Sigmoid colon (tissue), 4 donors: Measurements from ENCODE around the gene PRKCA.

Source experiments
- CTCF ChIP-seq, 4 experiments: fragments of 450-650 bp in 3 of 4; fragments of 200-600 bp in 1 of 4; IDR thresholded peaks; one replicate each; pipeline ENCODE4 v1.5.1; 2016 to 2019; ENCODE audit warnings: antibody characterized with exemption in 4 of 4, mild to moderate bottlenecking in 3 of 4, moderate library complexity in 2 of 4
- EP300 ChIP-seq, 4 donors: sonication (generic); formaldehyde crosslinking; IDR thresholded peaks; one replicate each; pipeline ENCODE4 v1.6.1; 2017; ENCODE audit warnings: antibody characterized with exemption in 4 of 4

DNA sequence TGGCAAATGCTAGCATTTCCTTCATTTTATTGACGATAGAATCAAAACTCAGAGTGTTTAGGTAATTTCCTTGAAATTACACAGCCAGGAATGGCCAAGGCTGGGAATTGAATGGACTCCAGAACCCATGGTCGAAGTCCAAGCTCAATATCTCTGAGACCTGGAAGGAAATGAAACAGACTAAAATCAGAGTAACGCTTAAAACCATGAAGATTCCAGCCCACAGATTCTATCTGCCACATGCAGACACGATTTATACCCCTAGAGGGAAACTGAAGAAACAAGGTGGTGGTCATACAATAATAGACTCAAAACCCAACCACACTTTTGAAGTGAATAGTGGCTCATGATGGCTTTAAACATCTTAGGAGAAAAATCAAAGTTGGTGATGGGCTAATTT lies 95.6 kb downstream of the PRKCA start:
- TF ChIP-seq CTCF (IDR thresholded peaks at IDR 0.05) (no peak), EP300 (IDR thresholded peaks at IDR 0.05) (no peak)
